GM18499 (cell line): Measurements from ENCODE around the gene SLC39A5.
"Not testable (repeated sequence)": the region's sequence is repeated elsewhere in the genome, so short reads cannot be mapped to it uniquely, and the experiment has no call there.

ENCODE experiments used
- ATAC-seq: cut with Tn5 transposase; IDR thresholded peaks from one replicate; pipeline ENCODE4 v1.9.1; 2021; ENCODE audit warnings: moderate number of reproducible peaks; ENCODE audit not compliant: insufficient read depth, unreplicated experiment

SLC39A5 gene

GRCh38 chr12:56229916-56230431 is at the start of gene SLC39A5:
SLC39A5 (plus strand) TSS chr12:56230051; CDS start chr12:56231275, 1,224 bp downstream.
- ATAC-seq = no peak

GRCh38 chr12:56186957-56187356 is 42.9 kb upstream of the SLC39A5 start:
- ATAC-seq = no peak

- no peak for ATAC-seq
These were observed 41.6 kb upstream of the SLC39A5 start for GRCh38 chr12:56188131-56188777.

GRCh38 chr12:56188778-56189098 is 41.1 kb upstream of the SLC39A5 start:
- no peak for ATAC-seq

- ATAC-seq = no peak
These were observed 40.5 kb upstream of the SLC39A5 start, which contains the start of gene SMARCC2 for GRCh38 chr12:56189099-56189917. SMARCC2 (minus strand) TSS chr12:56189483; CDS start chr12:56189461, 22 bp downstream.

GRCh38 chr12:56189918-56190694 is 39.7 kb upstream of the SLC39A5 start:
- ATAC-seq = no peak

GRCh38 chr12:56190695-56191155 is 39.1 kb upstream of the SLC39A5 start:
- no peak for ATAC-seq

GRCh38 chr12:56192582-56192981 is 37.3 kb upstream of the SLC39A5 start:
- ATAC-seq = no peak

- ATAC-seq = no peak
These were observed 36.7 kb upstream of the SLC39A5 start for GRCh38 chr12:56193025-56193578.

GRCh38 chr12:56196818-56197550 is 32.9 kb upstream of the SLC39A5 start:
- ATAC-seq = not testable (repeated sequence)

- no peak for ATAC-seq
These were observed 31.8 kb upstream of the SLC39A5 start for GRCh38 chr12:56197921-56198635.

GRCh38 chr12:56198836-56199235 is 31.0 kb upstream of the SLC39A5 start:
- ATAC-seq = no peak

- ATAC-seq = no peak
These were observed 27.5 kb upstream of the SLC39A5 start for GRCh38 chr12:56202366-56202765.

- no peak for ATAC-seq
These were observed 27.0 kb upstream of the SLC39A5 start for GRCh38 chr12:56202838-56203237.

GRCh38 chr12:56204275-56204674 is 25.6 kb upstream of the SLC39A5 start:
- ATAC-seq = no peak

GRCh38 chr12:56205445-56205844 is 24.4 kb upstream of the SLC39A5 start:
- ATAC-seq = no peak

GRCh38 chr12:56206452-56207166 is 23.2 kb upstream of the SLC39A5 start:
- ATAC-seq = no peak

GRCh38 chr12:56208006-56208405 is 21.8 kb upstream of the SLC39A5 start:
- ATAC-seq = no peak
